WTC11 (cell line): ENCODE data around the gene TXNL4A. TPM values are rescaled to one million over a fixed set of nuclear protein-coding genes. Genes with fewer than 3 reads are reported as not detected.
"Not testable (repeated sequence)": the region's sequence is repeated elsewhere in the genome, so short reads cannot be mapped to it uniquely, and the experiment has no call there.

Experiments used
- ATAC-seq: fragments of 200-7000 bp; cut with Tn5 transposase; 2 replicates; pipeline ENCODE4 v1.10.0; 2021; ENCODE audit warnings: mild to moderate bottlenecking, moderate library complexity
- CTCF ChIA-PET: fragments of 300-600 bp; sonication (Branson Sonifier 250); formaldehyde crosslinking; loops from one replicate; lab custom pipeline; 2021; ENCODE audit warnings: antibody characterized with exemption; lab: Charles Lee
- POLR2A ChIA-PET: fragments of 350-600 bp; sonication (Branson Sonifier 250); formaldehyde crosslinking; loops from one replicate; lab custom pipeline; 2021; ENCODE audit warnings: antibody characterized with exemption; lab: Charles Lee
- DNase-seq: peaks from one replicate; pipeline ENCODE4 v3.0.0; 2021; ENCODE audit warnings: low spot score
- H3K27ac Mint-ChIP-seq: 2 replicates; pipeline ENCODE4 v1.8.0; 2021; ENCODE audit warnings: mixed read lengths
- H3K27me3 Mint-ChIP-seq: 2 replicates; pipeline ENCODE4 v1.8.0; 2021; ENCODE audit warnings: low read depth, mild to moderate bottlenecking, moderate library complexity, mixed read lengths
- H3K36me3 Mint-ChIP-seq: 2 replicates; pipeline ENCODE4 v1.8.0; 2021; ENCODE audit warnings: mixed read lengths
- H3K4me1 Mint-ChIP-seq: 2 replicates; pipeline ENCODE4 v1.8.0; 2022; ENCODE audit warnings: mixed read lengths
- H3K4me3 Mint-ChIP-seq: 2 replicates; pipeline ENCODE4 v1.8.0; 2021; ENCODE audit warnings: mild to moderate bottlenecking, moderate library complexity, mixed read lengths
- H3K9me3 Mint-ChIP-seq: 2 replicates; pipeline ENCODE4 v1.8.0; 2021; ENCODE audit warnings: mixed read lengths
- AFF4 ChIP-seq: sonication (generic); formaldehyde crosslinking; IDR thresholded peaks from 2 replicates; pipeline ENCODE4 v1.8.1; 2023; ENCODE audit warnings: mild to moderate bottlenecking, missing genetic modification reagents, borderline replicate concordance
- ATF1 ChIP-seq: sonication (generic); formaldehyde crosslinking; IDR thresholded peaks from 2 replicates; pipeline ENCODE4 v1.8.1; 2023; ENCODE audit warnings: mild to moderate bottlenecking, moderate library complexity, missing genetic modification reagents
- ELF4 ChIP-seq: sonication (generic); formaldehyde crosslinking; IDR thresholded peaks from 2 replicates; pipeline ENCODE4 v1.8.1; 2022; ENCODE audit warnings: low read depth, mild to moderate bottlenecking, moderate library complexity, missing genetic modification reagents
- FOXJ3 ChIP-seq: sonication (generic); formaldehyde crosslinking; IDR thresholded peaks from 2 replicates; pipeline ENCODE4 v1.9.0; 2021; ENCODE audit warnings: missing genetic modification reagents, mild to moderate bottlenecking, borderline replicate concordance
- GABPB1 ChIP-seq: sonication (generic); formaldehyde crosslinking; IDR thresholded peaks from 2 replicates; pipeline ENCODE4 v1.8.1; 2023; ENCODE audit warnings: mild to moderate bottlenecking, missing genetic modification reagents
- NFATC4 ChIP-seq: fragments of 250-450 bp; sonication (Bioruptor Pico); IDR thresholded peaks from 2 replicates; pipeline ENCODE4 v1.9.0; 2021; ENCODE audit warnings: mild to moderate bottlenecking
- OVOL2 ChIP-seq: fragments of 250-450 bp; sonication (Bioruptor Pico); IDR thresholded peaks from 2 replicates; pipeline ENCODE4 v1.9.0; 2021; ENCODE audit warnings: mild to moderate bottlenecking, borderline replicate concordance
- PRRX2 ChIP-seq: fragments of 250-450 bp; sonication (Bioruptor Pico); IDR thresholded peaks from 2 replicates; pipeline ENCODE4 v1.8.0; 2021; ENCODE audit warnings: mild to moderate bottlenecking
- RELA ChIP-seq: sonication (generic); formaldehyde crosslinking; IDR thresholded peaks from 2 replicates; pipeline ENCODE4 v1.8.1; 2022; ENCODE audit warnings: missing genetic modification reagents, mild to moderate bottlenecking, borderline replicate concordance
- SOX15 ChIP-seq: fragments of 250-450 bp; sonication (Bioruptor Pico); IDR thresholded peaks from 2 replicates; pipeline ENCODE4 v1.9.0; 2021; ENCODE audit warnings: mild to moderate bottlenecking
- USF1 ChIP-seq: sonication (generic); formaldehyde crosslinking; IDR thresholded peaks from 2 replicates; pipeline ENCODE4 v1.8.0; 2022; ENCODE audit warnings: mild to moderate bottlenecking, missing genetic modification reagents
- ZNF121 ChIP-seq: sonication (generic); formaldehyde crosslinking; IDR thresholded peaks from 2 replicates; pipeline ENCODE4 v1.8.0; 2023; ENCODE audit warnings: missing genetic modification reagents
- ZNF219 ChIP-seq: sonication (generic); formaldehyde crosslinking; IDR thresholded peaks from 2 replicates; pipeline ENCODE4 v1.8.0; 2023; ENCODE audit warnings: missing genetic modification reagents, mild to moderate bottlenecking, borderline replicate concordance
- ZNF263 ChIP-seq: sonication (generic); formaldehyde crosslinking; IDR thresholded peaks from 2 replicates; pipeline ENCODE4 v1.8.1; 2022; ENCODE audit warnings: low read depth, mild to moderate bottlenecking, moderate library complexity, missing genetic modification reagents
- ZNF317 ChIP-seq: sonication (generic); formaldehyde crosslinking; IDR thresholded peaks from 2 replicates; pipeline ENCODE4 v1.8.1; 2023; ENCODE audit warnings: low read depth, mild to moderate bottlenecking, moderate library complexity, missing genetic modification reagents, borderline replicate concordance
- ZNF671 ChIP-seq: fragments of 250-450 bp; sonication (Bioruptor Pico); IDR thresholded peaks from 2 replicates; pipeline ENCODE4 v1.8.0; 2021; ENCODE audit warnings: mild to moderate bottlenecking
- total RNA-seq: library from RNA; stranded (reverse); gene quantifications from 3 replicates; pipeline ENCODE4 v1.2.3, GENCODE V29; 2021
- TF ChIP-seq, protein P1 (sequence below): sonication (generic); formaldehyde crosslinking; IDR thresholded peaks from 2 replicates; pipeline ENCODE4 v1.8.1; 2023; ENCODE audit warnings: mild to moderate bottlenecking, moderate library complexity, missing genetic modification reagents
- TF ChIP-seq, protein P2 (sequence below): sonication (generic); formaldehyde crosslinking; IDR thresholded peaks from 2 replicates; pipeline ENCODE4 v1.8.1; 2022; ENCODE audit warnings: low read depth, missing genetic modification reagents, borderline replicate concordance

TXNL4A gene
- total RNA-seq, 1 experiment from 2014 or later, result 157 TPM

DNA sequence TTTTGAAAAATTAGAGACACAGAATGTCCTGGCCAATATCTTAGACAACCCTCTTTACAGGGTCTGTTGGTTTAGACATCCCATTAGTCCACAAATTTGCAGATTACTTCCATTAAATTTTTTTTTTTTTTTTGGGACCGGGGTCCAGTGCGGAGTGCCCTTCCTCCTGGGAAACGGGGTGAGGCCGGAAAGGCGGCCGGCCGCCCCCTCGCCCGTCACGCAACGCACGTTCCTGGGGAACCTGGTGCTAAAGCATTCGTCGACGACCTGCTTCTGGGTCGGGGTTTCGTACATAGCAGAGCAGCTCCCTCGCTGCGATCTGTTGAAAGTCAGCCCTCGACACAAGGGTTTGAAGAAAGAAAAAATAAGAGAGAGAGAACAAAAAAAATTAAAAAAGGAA is 24.4 kb upstream of the TXNL4A start:
- POLR2A ChIA-PET, result no interaction called here
- Mint-ChIP-seq H3K27me3 (peaks cover 13% of the 10 kb centered on the region), H3K4me1 (peaks cover 6% of the 10 kb centered on the region; the same call in 1 of the 2 replicates), H3K4me3 (no peak overlapping the region), H3K27ac (no peak overlapping the region), H3K9me3 (peaks cover 62% of the 10 kb centered on the region), H3K36me3 (peaks cover 25% of the 10 kb centered on the region)
- CTCF ChIA-PET, result interaction anchor here (0.6 to 0.7 kb wide), 2 partner anchors 145 to 235 kb away, joined by 3 to 4 read pairs; partner anchors contain the start of gene PARD6G
- DNase-seq, result no peak
- TF ChIP-seq ZNF263 (CRISPR knock-in tag), result no peak
- TF ChIP-seq SOX15 (CRISPR knock-in tag), result no peak
- TF ChIP-seq ELF4 (CRISPR knock-in tag), result no peak
- TF ChIP-seq ZNF317 (CRISPR knock-in tag), result no peak
- no peak for TF ChIP-seq OVOL2 (CRISPR knock-in tag)
- TF ChIP-seq ZNF121 (CRISPR knock-in tag), result no peak
- TF ChIP-seq AFF4, result no peak
- no peak for TF ChIP-seq FOXJ3
- no peak for TF ChIP-seq NFATC4
- TF ChIP-seq ZNF219 (CRISPR knock-in tag), result no peak
- TF ChIP-seq PRRX2, result no peak
- no peak for TF ChIP-seq ATF1
- TF ChIP-seq, protein P1, sequence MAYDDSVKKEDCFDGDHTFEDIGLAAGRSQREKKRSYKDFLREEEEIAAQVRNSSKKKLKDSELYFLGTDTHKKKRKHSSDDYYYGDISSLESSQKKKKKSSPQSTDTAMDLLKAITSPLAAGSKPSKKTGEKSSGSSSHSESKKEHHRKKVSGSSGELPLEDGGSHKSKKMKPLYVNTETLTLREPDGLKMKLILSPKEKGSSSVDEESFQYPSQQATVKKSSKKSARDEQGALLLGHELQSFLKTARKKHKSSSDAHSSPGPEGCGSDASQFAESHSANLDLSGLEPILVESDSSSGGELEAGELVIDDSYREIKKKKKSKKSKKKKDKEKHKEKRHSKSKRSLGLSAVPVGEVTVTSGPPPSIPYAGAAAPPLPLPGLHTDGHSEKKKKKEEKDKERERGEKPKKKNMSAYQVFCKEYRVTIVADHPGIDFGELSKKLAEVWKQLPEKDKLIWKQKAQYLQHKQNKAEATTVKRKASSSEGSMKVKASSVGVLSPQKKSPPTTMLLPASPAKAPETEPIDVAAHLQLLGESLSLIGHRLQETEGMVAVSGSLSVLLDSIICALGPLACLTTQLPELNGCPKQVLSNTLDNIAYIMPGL (CRISPR knock-in tag), result no peak
- TF ChIP-seq, protein P2, sequence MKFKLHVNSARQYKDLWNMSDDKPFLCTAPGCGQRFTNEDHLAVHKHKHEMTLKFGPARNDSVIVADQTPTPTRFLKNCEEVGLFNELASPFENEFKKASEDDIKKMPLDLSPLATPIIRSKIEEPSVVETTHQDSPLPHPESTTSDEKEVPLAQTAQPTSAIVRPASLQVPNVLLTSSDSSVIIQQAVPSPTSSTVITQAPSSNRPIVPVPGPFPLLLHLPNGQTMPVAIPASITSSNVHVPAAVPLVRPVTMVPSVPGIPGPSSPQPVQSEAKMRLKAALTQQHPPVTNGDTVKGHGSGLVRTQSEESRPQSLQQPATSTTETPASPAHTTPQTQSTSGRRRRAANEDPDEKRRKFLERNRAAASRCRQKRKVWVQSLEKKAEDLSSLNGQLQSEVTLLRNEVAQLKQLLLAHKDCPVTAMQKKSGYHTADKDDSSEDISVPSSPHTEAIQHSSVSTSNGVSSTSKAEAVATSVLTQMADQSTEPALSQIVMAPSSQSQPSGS, result no peak
- no peak for TF ChIP-seq GABPB1 (CRISPR knock-in tag)
- TF ChIP-seq USF1 (CRISPR knock-in tag), result no peak
- no peak for TF ChIP-seq ZNF671 (CRISPR knock-in tag)
- TF ChIP-seq RELA (CRISPR knock-in tag), result no peak
- TF ChIP-seq, all 79 proteins: peak for 0
- no peak for ATAC-seq

DNA sequence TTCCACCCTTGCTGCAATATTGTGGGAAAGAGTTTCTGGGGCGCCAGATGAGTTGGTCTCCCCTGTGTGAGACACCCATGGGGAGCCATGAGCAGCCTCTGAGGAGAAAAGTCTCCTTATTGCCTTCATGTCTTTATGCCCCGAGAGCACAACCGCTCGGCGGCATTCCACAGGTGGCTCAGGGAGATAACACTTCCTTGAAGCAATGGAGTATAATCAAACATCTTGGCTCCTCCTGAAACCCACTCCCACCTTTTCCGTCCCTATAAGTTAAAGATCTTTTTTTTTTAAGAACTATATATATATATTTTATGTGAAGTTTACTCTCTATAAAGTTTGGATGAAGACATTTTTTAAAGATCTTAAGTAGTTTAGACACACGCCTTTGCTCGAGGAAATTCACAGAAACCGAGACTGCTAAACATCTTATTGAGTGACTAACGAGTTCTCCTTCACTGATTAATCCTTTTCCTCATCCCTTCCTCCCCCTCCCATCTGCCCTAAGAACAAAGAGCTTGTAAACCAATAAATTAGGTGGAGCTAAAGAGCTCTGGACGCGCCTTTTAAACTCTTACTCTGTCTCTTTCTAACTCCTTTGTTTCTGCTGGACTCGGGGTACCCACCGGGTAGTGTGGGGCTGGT is 23.3 kb upstream of the TXNL4A start:
- DNase-seq, H3K4me3 Mint-ChIP-seq, ATAC-seq, H3K27ac Mint-ChIP-seq, CTCF ChIA-PET, POLR2A ChIA-PET: not testable (repeated sequence)
- Mint-ChIP-seq H3K9me3 (peaks cover 73% of the 10 kb centered on the region), H3K36me3 (peaks cover 33% of the 10 kb centered on the region), H3K4me1 (peaks cover 16% of the 10 kb centered on the region), H3K27me3 (peaks cover 13% of the 10 kb centered on the region)
